Panc1 (cell line): Measurements from ENCODE around the gene NELFE.

Experiments
- POLR2AphosphoS5 ChIP-seq: IDR thresholded peaks from 2 replicates; pipeline ENCODE4 v1.6.1; 2012; ENCODE audit warnings: mild to moderate bottlenecking, low read depth, low read length, moderate library complexity
- TF ChIP-seq, protein P1 (sequence below): fragments of 450-650 bp; IDR thresholded peaks from 2 replicates; pipeline ENCODE4 v1.5.1; 2017; ENCODE audit warnings: mild to moderate bottlenecking

DNA sequence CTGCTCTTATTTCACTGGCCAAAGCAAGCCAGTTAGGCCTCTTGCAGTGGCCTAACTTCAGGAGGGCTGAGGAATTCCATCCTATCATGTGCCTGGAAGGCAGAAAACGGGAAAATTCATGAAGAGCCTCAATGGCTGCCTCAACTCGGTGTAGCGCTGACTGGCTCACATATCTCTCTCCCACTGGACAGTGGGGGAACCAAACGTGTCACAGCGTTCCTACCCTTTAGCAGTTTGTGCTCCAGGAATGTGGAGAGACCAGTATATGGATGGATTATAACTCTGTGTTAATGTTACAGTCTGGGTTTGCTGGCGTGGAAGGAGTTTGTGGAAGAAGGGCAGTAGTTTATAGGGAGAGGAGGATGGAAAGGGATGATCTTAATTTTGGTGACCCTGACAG lies 43.0 kb downstream of the NELFE start:
- TF ChIP-seq, protein P1, sequence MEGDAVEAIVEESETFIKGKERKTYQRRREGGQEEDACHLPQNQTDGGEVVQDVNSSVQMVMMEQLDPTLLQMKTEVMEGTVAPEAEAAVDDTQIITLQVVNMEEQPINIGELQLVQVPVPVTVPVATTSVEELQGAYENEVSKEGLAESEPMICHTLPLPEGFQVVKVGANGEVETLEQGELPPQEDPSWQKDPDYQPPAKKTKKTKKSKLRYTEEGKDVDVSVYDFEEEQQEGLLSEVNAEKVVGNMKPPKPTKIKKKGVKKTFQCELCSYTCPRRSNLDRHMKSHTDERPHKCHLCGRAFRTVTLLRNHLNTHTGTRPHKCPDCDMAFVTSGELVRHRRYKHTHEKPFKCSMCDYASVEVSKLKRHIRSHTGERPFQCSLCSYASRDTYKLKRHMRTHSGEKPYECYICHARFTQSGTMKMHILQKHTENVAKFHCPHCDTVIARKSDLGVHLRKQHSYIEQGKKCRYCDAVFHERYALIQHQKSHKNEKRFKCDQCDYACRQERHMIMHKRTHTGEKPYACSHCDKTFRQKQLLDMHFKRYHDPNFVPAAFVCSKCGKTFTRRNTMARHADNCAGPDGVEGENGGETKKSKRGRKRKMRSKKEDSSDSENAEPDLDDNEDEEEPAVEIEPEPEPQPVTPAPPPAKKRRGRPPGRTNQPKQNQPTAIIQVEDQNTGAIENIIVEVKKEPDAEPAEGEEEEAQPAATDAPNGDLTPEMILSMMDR, result no peak
- TF ChIP-seq POLR2AphosphoS5, result no peak
